OCI-LY7 (cell line): Measurements from ENCODE around the gene ADAMTS20. TPM values are rescaled to one million over a fixed set of nuclear protein-coding genes. Genes with fewer than 3 reads are reported as not detected.

ENCODE experiments used
- BruUV-seq: library from RNA; stranded (reverse); fragments of 400-500 nt; replicated peaks from 2 replicates; lab custom pipeline; 2021; lab: Mats Ljungman, UMichigan
- CTCF ChIA-PET: fragments of 300-600 bp; sonication (Branson Sonifier 250); formaldehyde crosslinking; loops from one replicate; lab custom pipeline; 2022; ENCODE audit warnings: antibody characterized with exemption; ENCODE audit not compliant: unreplicated experiment; lab: Charles Lee
- POLR2A ChIA-PET: fragments of 300-600 bp; sonication (Branson Sonifier 250); formaldehyde crosslinking; loops from one replicate; lab custom pipeline; 2022; ENCODE audit warnings: antibody characterized with exemption; lab: Charles Lee
- DNase-seq: peaks from one replicate; pipeline ENCODE4 v3.0.0-alpha.2; 2015; ENCODE audit warnings: low spot score
- H2AFZ ChIP-seq: fragments of 200-600 bp; sonication (generic), shearing (Covaris generic); 2 replicates; pipeline ENCODE4 v1.6.1; 2014; ENCODE audit warnings: mild to moderate bottlenecking, antibody characterized with exemption, low read length, moderate library complexity
- H3K27ac ChIP-seq: fragments of 200-600 bp; sonication (generic); 2 replicates; pipeline ENCODE4 v1.5.1; 2014; ENCODE audit warnings: mixed run types, low read depth, mild to moderate bottlenecking, moderate library complexity, low read length, inconsistent platforms; ENCODE audit not compliant: poor library complexity, severe bottlenecking
- H3K36me3 ChIP-seq: fragments of 200-600 bp; sonication (generic); 2 replicates; pipeline ENCODE4 v1.6.1; 2014; ENCODE audit warnings: mild to moderate bottlenecking, antibody characterized with exemption, low read length, moderate library complexity, mixed read lengths; ENCODE audit not compliant: insufficient read depth
- H3K4me1 ChIP-seq: fragments of 200-600 bp; sonication (generic); 2 replicates; pipeline ENCODE4 v1.5.1; 2014; ENCODE audit warnings: mild to moderate bottlenecking, low read length; ENCODE audit not compliant: insufficient read depth, poor library complexity, severe bottlenecking
- H3K4me2 ChIP-seq: fragments of 200-600 bp; sonication (generic); 2 replicates; pipeline ENCODE4 v1.6.1; 2014; ENCODE audit warnings: mild to moderate bottlenecking, low read length
- H3K4me3 ChIP-seq: fragments of 200-600 bp; sonication (generic); 2 replicates; pipeline ENCODE4 v1.5.1; 2014; ENCODE audit warnings: mild to moderate bottlenecking, low read depth, low read length; ENCODE audit not compliant: poor library complexity, severe bottlenecking
- H3K79me2 ChIP-seq: fragments of 200-600 bp; sonication (generic); 2 replicates; pipeline ENCODE4 v1.6.1; 2016; ENCODE audit warnings: low read depth, mild to moderate bottlenecking, low read length, moderate library complexity, mixed read lengths; ENCODE audit not compliant: insufficient read depth
- H3K9me2 ChIP-seq: fragments of 200-600 bp; sonication (generic); 2 replicates; pipeline ENCODE4 v1.6.1; 2016; ENCODE audit warnings: mild to moderate bottlenecking, low read length, mixed read lengths; ENCODE audit not compliant: insufficient read depth
- H3K9me3 ChIP-seq: fragments of 200-600 bp; sonication (generic); 2 replicates; pipeline ENCODE4 v1.6.1; 2014; ENCODE audit warnings: mild to moderate bottlenecking, mixed run types, low read length, mixed read lengths
- H4K20me1 ChIP-seq: fragments of 200-600 bp; sonication (generic); 2 replicates; pipeline ENCODE4 v1.6.1; 2014; ENCODE audit warnings: mild to moderate bottlenecking, antibody characterized with exemption, low read length, moderate library complexity, mixed read lengths; ENCODE audit not compliant: insufficient read depth
- CTCF ChIP-seq: fragments of 200-600 bp; sonication (generic); conservative IDR thresholded peaks from 2 replicates; pipeline ENCODE4 v1.5.1; 2014; ENCODE audit warnings: mild to moderate bottlenecking, antibody characterized with exemption, low read length, moderate library complexity, mixed read lengths
- EZH2phosphoT487 ChIP-seq: fragments of 200-600 bp; sonication (generic); IDR thresholded peaks from 2 replicates; pipeline ENCODE4 v1.6.1; 2018; ENCODE audit warnings: low read depth, borderline replicate concordance, mild to moderate bottlenecking, mixed run types, antibody characterized with exemption, low read length, moderate library complexity, mixed read lengths
- intact Hi-C: fragments of 100-400 bp; cut with micrococcal nuclease; formaldehyde crosslinking; loops from one replicate; pipeline ENCODE4 v1.10.0; 2022; ENCODE audit not compliant: unreplicated experiment
- total RNA-seq, 2 experiments: library from RNA; depleted of rRNA in 1 of 2; stranded (reverse); fragments of >200 nt in 1 of 2; shearing (Covaris generic) in 1 of 2; gene quantifications; 2 replicates each; pipeline ENCODE4 v1.2.3, GENCODE V29; 2014 to 2022

Gene ADAMTS20
- total RNA-seq, 2 experiments from 2014 or later: not detected

- Histone ChIP-seq H4K20me1 (no peaks in the 10 kb centered on the region), H3K36me3 (no peaks in the 10 kb centered on the region), H3K4me3 (no peak overlapping the region), H3K9me3 (no peaks in the 10 kb centered on the region), H3K27ac (no peak overlapping the region), H3K4me1 (no peaks in the 10 kb centered on the region), H3K4me2 (no peak overlapping the region), H2AFZ (no peak overlapping the region), H3K9me2 (no peaks in the 10 kb centered on the region), H3K79me2 (no peaks in the 10 kb centered on the region)
- intact Hi-C loops: no loop called here
- no TSS peak for BruUV-seq
- no peak for TF ChIP-seq EZH2phosphoT487
- no peak for TF ChIP-seq CTCF
- DNase-seq: no peak
- ChIA-PET POLR2A (no interaction called here), CTCF (no interaction called here)
These were observed 89.9 kb downstream of the ADAMTS20 start for GRCh38 chr12:43462080-43462479.

- intact Hi-C loops: no loop called here
- Histone ChIP-seq H3K4me1 (no peaks in the 10 kb centered on the region), H3K27ac (no peak overlapping the region), H3K4me2 (no peak overlapping the region), H3K4me3 (no peak overlapping the region), H3K36me3 (no peaks in the 10 kb centered on the region), H3K9me2 (no peaks in the 10 kb centered on the region), H3K79me2 (no peaks in the 10 kb centered on the region), H3K9me3 (0 out of 2 replicates have a peak, but pooled peaks cover 3% of the 10 kb centered on the region), H2AFZ (no peak overlapping the region), H4K20me1 (no peaks in the 10 kb centered on the region)
- DNase-seq: no peak
- BruUV-seq: no TSS peak
- no peak for TF ChIP-seq EZH2phosphoT487
- no peak for TF ChIP-seq CTCF
- CTCF ChIA-PET: no interaction called here
- POLR2A ChIA-PET: interaction anchor here (0.7 kb wide), 1 partner anchor 395 kb away, joined by 3 read pairs; no protein-coding TSS in a partner anchor
These were observed 92.7 kb downstream of the ADAMTS20 start for GRCh38 chr12:43459285-43459684.

GRCh38 chr12:43453761-43454160 is 98.2 kb downstream of the ADAMTS20 start:
- Histone ChIP-seq H3K4me1 (no peaks in the 10 kb centered on the region), H3K36me3 (no peaks in the 10 kb centered on the region), H4K20me1 (no peaks in the 10 kb centered on the region), H2AFZ (no peak overlapping the region), H3K4me3 (no peak overlapping the region), H3K9me3 (0 out of 2 replicates have a peak, but pooled peaks cover 3% of the 10 kb centered on the region), H3K4me2 (no peak overlapping the region), H3K9me2 (no peaks in the 10 kb centered on the region), H3K79me2 (no peaks in the 10 kb centered on the region), H3K27ac (no peak overlapping the region)
- POLR2A ChIA-PET: no interaction called here
- DNase-seq: no peak
- CTCF ChIA-PET: no interaction called here
- BruUV-seq: no TSS peak
- intact Hi-C loops: no loop called here
- TF ChIP-seq EZH2phosphoT487 (no peak), CTCF (no peak)
